Right renal cortex interstitium (tissue), 3 donors: ENCODE results near the gene STARD8. TPM values are rescaled to one million over a fixed set of nuclear protein-coding genes. Genes with fewer than 3 reads are reported as not detected.
"Not testable (repeated sequence)": the region's sequence is repeated elsewhere in the genome, so short reads cannot be mapped to it uniquely, and the experiment has no call there.

Experiments
- DNase-seq, 3 donors: peaks; one replicate each; pipeline ENCODE4 v3.0.0-alpha.2; 2013; ENCODE audit warnings: low read depth in 3 of 3, low spot score in 2 of 3
- polyA plus RNA-seq, 3 donors: library from polyadenylated mRNA; unstranded; fragments of 120-200 nt; gene quantifications; one replicate each; pipeline ENCODE4 v1.2.1, GENCODE V29; 2013; ENCODE audit not compliant: insufficient read length in 3 of 3

Gene STARD8
- polyA plus RNA-seq, 3 donors: 16.3 to 19.3 (median 18.4) TPM

GRCh38 chrX:68714856-68715255 is 67.4 kb downstream of the STARD8 start:
- no peak for DNase-seq

GRCh38 chrX:68717196-68717595 is 69.7 kb downstream of the STARD8 start:
- no peak for DNase-seq

- DNase-seq: no peak
Observed at GRCh38 chrX:68717663-68718442, 70.4 kb downstream of the STARD8 start.

GRCh38 chrX:68718443-68718820 is 71.0 kb downstream of the STARD8 start:
- DNase-seq: no peak

- no peak for DNase-seq
Observed at GRCh38 chrX:68719181-68719903, 71.9 kb downstream of the STARD8 start.

- DNase-seq: no peak
Observed at GRCh38 chrX:68719904-68720614, 72.6 kb downstream of the STARD8 start.

- no peak for DNase-seq
Observed at GRCh38 chrX:68720851-68721250, 73.4 kb downstream of the STARD8 start.

- no peak for DNase-seq
Observed at GRCh38 chrX:68721546-68721945, 74.1 kb downstream of the STARD8 start.

- no peak for DNase-seq
Observed at GRCh38 chrX:68721991-68722860, 74.8 kb downstream of the STARD8 start.

- DNase-seq: no peak
Observed at GRCh38 chrX:68723491-68724155, 76.2 kb downstream of the STARD8 start.

GRCh38 chrX:68724531-68725020 is 77.1 kb downstream of the STARD8 start:
- DNase-seq: no peak

- DNase-seq: no peak
Observed at GRCh38 chrX:68725756-68726365, 78.4 kb downstream of the STARD8 start.

- no peak for DNase-seq
Observed at GRCh38 chrX:68726366-68726765, 78.9 kb downstream of the STARD8 start.

- DNase-seq: no peak
Observed at GRCh38 chrX:68727696-68728095, 80.2 kb downstream of the STARD8 start.

GRCh38 chrX:68728186-68728585 is 80.7 kb downstream of the STARD8 start:
- DNase-seq: no peak

- DNase-seq: no peak
Observed at GRCh38 chrX:68731254-68731653, 83.8 kb downstream of the STARD8 start.

- DNase-seq: peak in 1 of 3 donors; percentile 7
Observed at GRCh38 chrX:68732906-68733493, 85.5 kb downstream of the STARD8 start.

GRCh38 chrX:68735266-68735665 is 87.8 kb downstream of the STARD8 start:
- DNase-seq: no peak

- not testable (repeated sequence) for DNase-seq
Observed at GRCh38 chrX:68741864-68742263, 94.4 kb downstream of the STARD8 start.
